B cell (primary cell): ENCODE results near the gene ADAMTS13. TPM values are rescaled to one million over a fixed set of nuclear protein-coding genes. Genes with fewer than 3 reads are reported as not detected.

Experiments used
- ATAC-seq: fragments of 200-7000 bp; cut with Tn5 transposase; one replicate; pipeline ENCODE4 v1.10.0; 2021; ENCODE audit warnings: low read depth, mild to moderate bottlenecking, moderate number of reproducible peaks, moderate library complexity
- CTCF ChIA-PET: fragments of 350-600 bp; sonication (Branson Sonifier 250); formaldehyde crosslinking; loops from one replicate; lab custom pipeline; 2021; ENCODE audit warnings: antibody characterized with exemption, inconsistent platforms; lab: Charles Lee
- POLR2A ChIA-PET: fragments of 350-600 bp; sonication (Branson Sonifier 250); formaldehyde crosslinking; loops from one replicate; lab custom pipeline; 2021; ENCODE audit warnings: antibody characterized with exemption; lab: Charles Lee
- DNase-seq: peaks from one replicate; pipeline ENCODE4 v3.0.0; 2013
- H2AFZ ChIP-seq: 2 replicates; pipeline ENCODE4 v1.6.1; 2012; ENCODE audit warnings: mild to moderate bottlenecking, low read depth, low read length; ENCODE audit not compliant: insufficient read depth, poor library complexity, severe bottlenecking
- H3K27ac ChIP-seq, 2 donors: 1 replicate in 1 of 2; 2 replicates in 1 of 2; pipeline ENCODE4 v1.5.1; 2012 to 2013; ENCODE audit warnings: low read length in 2 of 2, mild to moderate bottlenecking in 2 of 2, moderate library complexity in 1 of 2
- H3K27me3 ChIP-seq, 4 experiments: fragments of 200-600 bp in 1 of 4; sonication (generic) in 1 of 4; replicated peaks in 1 of 4; 1 replicate in 2 of 4; 2 replicates in 2 of 4; pipeline versions ENCODE4 v1.6.1 to v1.7.0; 2013 to 2016; ENCODE audit warnings: low read length in 3 of 4, mild to moderate bottlenecking in 2 of 4, mixed read lengths in 1 of 4, moderate library complexity in 1 of 4; ENCODE audit not compliant: insufficient read depth in 4 of 4, control insufficient read depth in 3 of 4; ENCODE audit errors: control extremely low read depth in 1 of 4
- H3K36me3 ChIP-seq, 2 experiments: replicated peaks in 1 of 2; 1 replicate in 1 of 2; 2 replicates in 1 of 2; pipeline versions ENCODE4 v1.6.1 to v1.7.1; 2013; ENCODE audit warnings: low read length in 1 of 2; ENCODE audit not compliant: insufficient read depth in 2 of 2, control insufficient read depth in 1 of 2; ENCODE audit errors: control extremely low read depth in 1 of 2, extremely low read depth in 1 of 2
- H3K4me1 ChIP-seq, 2 donors: fragments of 200-600 bp in 1 of 2; sonication (generic) in 1 of 2; 1 replicate in 1 of 2; 2 replicates in 1 of 2; pipeline versions ENCODE4 v1.5.1 to v1.6.1; 2013 to 2017; ENCODE audit warnings: low read length in 2 of 2; ENCODE audit not compliant: control insufficient read depth in 2 of 2, insufficient read depth in 2 of 2
- H3K4me2 ChIP-seq: replicated peaks from 2 replicates; pipeline ENCODE3; 2012; ENCODE audit warnings: mild to moderate bottlenecking, low read depth, low read length; ENCODE audit not compliant: poor library complexity, severe bottlenecking
- H3K4me3 ChIP-seq, 5 experiments: fragments of 200-600 bp in 1 of 5; sonication (generic) in 1 of 5; 1 replicate in 3 of 5; 2 replicates in 2 of 5; pipeline versions ENCODE4 v1.5.1 to v1.7.0; 2011 to 2016; ENCODE audit warnings: low read length in 4 of 5, mild to moderate bottlenecking in 4 of 5, low read depth in 2 of 5, control low read depth in 1 of 5, moderate library complexity in 1 of 5; ENCODE audit not compliant: insufficient read depth in 1 of 5; ENCODE audit errors: control extremely low read depth in 1 of 5, extremely low read depth in 1 of 5
- H3K79me2 ChIP-seq: fragments of 200-600 bp; sonication (generic); one replicate; pipeline ENCODE4 v1.6.0; 2016; ENCODE audit warnings: low read length; ENCODE audit not compliant: control insufficient read depth, insufficient read depth
- H3K9ac ChIP-seq: fragments of 200-600 bp; sonication (generic); 2 replicates; pipeline ENCODE4 v1.6.1; 2017; ENCODE audit warnings: mild to moderate bottlenecking, low read length, moderate library complexity
- H3K9me3 ChIP-seq, 3 donors: one replicate each; pipeline versions ENCODE4 v1.6.1 to v1.7.1; 2013; ENCODE audit warnings: low read length in 2 of 3; ENCODE audit not compliant: control insufficient read depth in 2 of 3, insufficient read depth in 1 of 3; ENCODE audit errors: control extremely low read depth in 1 of 3
- H4K20me1 ChIP-seq: 2 replicates; pipeline ENCODE4 v1.6.0; 2012; ENCODE audit warnings: mild to moderate bottlenecking, low read length; ENCODE audit not compliant: insufficient read depth, control insufficient read depth, poor library complexity, severe bottlenecking
- H3K27ac Mint-ChIP-seq: one replicate; pipeline ENCODE4 v1.8.0; 2021; ENCODE audit warnings: mixed read lengths
- H3K27me3 Mint-ChIP-seq: one replicate; pipeline ENCODE4 v1.8.0; 2021; ENCODE audit warnings: mixed read lengths
- H3K4me1 Mint-ChIP-seq: one replicate; pipeline ENCODE4 v1.8.0; 2021; ENCODE audit warnings: mixed read lengths
- H3K4me3 Mint-ChIP-seq: one replicate; pipeline ENCODE4 v1.8.0; 2021; ENCODE audit warnings: mixed read lengths
- H3K9me3 Mint-ChIP-seq: one replicate; pipeline ENCODE4 v1.8.0; 2022; ENCODE audit warnings: mixed read lengths; ENCODE audit not compliant: insufficient read depth
- EZH2 ChIP-seq: IDR thresholded peaks from 2 replicates; pipeline ENCODE4 v1.6.1; 2012; ENCODE audit warnings: borderline replicate concordance, low read depth, mild to moderate bottlenecking, moderate library complexity, low read length; ENCODE audit not compliant: insufficient read depth, poor library complexity, severe bottlenecking
- WGBS: methylation state at CpG from one replicate; pipeline ENCODE4 v1.1.5; 2013; ENCODE audit warnings: missing lambda C conversion rate; ENCODE audit not compliant: insufficient coverage; 5-methylcytosine and 5-hydroxymethylcytosine counted together
- intact Hi-C: fragments of 100-400 bp; cut with micrococcal nuclease; formaldehyde crosslinking; loops from one replicate; pipeline ENCODE4 v1.10.0; 2022
- polyA plus RNA-seq: library from polyadenylated mRNA; depleted of rRNA; stranded (reverse); fragments of >200 nt; gene quantifications from 2 replicates; pipeline ENCODE4 v1.2.3, GENCODE V29; 2012
- total RNA-seq, 2 donors: library from RNA; stranded (reverse); fragments of 120-200 nt in 1 of 2; gene quantifications; 1 replicate in 1 of 2; 2 replicates in 1 of 2; pipeline versions ENCODE4 v1.2.3 to v1.2.4, GENCODE V29; 2013 to 2022
- TF ChIP-seq, protein P1 (sequence below): fragments of 200-600 bp; IDR thresholded peaks from one replicate; pipeline ENCODE4 v1.8.0; 2022; ENCODE audit warnings: antibody characterized with exemption, mild to moderate bottlenecking

The ADAMTS13 gene
- total and polyA plus RNA-seq, 2 donors (not counting 1 experiment from before 2014, with no cell fraction given) = 2.5 to 5.7 TPM

DNA sequence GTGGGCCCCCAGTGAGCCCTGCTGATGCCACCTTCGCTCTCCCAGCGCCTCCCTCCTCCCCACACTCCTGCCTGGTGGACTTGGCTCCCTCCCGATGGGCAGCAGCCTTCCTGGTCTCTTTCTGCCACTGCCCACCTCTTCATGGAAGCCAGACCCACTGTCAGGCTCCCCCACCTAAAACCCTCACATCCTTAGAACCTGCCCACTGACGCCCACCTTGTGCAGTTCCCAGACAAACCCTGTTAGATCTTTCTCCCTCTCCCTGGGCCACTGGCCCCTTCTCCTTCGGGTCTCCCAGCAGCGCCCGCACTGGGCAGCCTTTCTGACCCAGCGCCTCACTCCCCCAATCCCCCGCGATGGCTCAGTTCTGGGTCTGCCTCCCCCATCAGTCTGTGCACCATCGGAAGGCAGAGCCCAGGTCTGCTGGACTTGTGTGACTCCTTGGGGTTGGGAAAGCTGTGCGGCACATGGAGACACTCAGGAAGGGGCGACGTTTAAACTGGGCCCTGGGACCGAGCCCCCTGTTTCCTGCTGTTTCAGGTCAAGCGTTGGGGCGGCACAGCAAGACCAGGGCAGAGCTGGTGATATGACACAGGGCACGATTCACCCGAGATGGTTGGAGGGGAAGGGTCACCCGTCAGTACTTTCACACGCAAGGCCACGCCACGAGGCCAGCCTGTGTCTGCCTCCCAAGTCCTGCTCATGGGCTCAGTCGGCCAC lies 85.2 kb downstream of the ADAMTS13 start:
- Mint-ChIP-seq H3K27me3 (peaks cover 15% of the 10 kb centered on the region), H3K4me1 (no peaks in the 10 kb centered on the region), H3K9me3 (peaks cover 2% of the 10 kb centered on the region), H3K4me3 (no peak overlapping the region), H3K27ac (no peak overlapping the region)
- Histone ChIP-seq H3K27ac (no peak overlapping the region), H3K79me2 (no peaks in the 10 kb centered on the region), H3K4me3 (no peak overlapping the region), H4K20me1 (no peaks in the 10 kb centered on the region), H3K9me3 (peaks cover 0 to 6% (median 2%) of the 10 kb centered on the region in 3 donors), H3K9ac (no peak overlapping the region), H3K4me2 (no peak overlapping the region), H3K4me1 (peaks cover 0 to 4% of the 10 kb centered on the region in 2 donors), H2AFZ (no peak overlapping the region), H3K27me3 (peaks cover 0 to 13% (median 1%) of the 10 kb centered on the region in 4 experiments), H3K36me3 (no peaks in the 10 kb centered on the region)
- DNase-seq (no peak), ATAC-seq (no peak)
- TF ChIP-seq, protein P1, sequence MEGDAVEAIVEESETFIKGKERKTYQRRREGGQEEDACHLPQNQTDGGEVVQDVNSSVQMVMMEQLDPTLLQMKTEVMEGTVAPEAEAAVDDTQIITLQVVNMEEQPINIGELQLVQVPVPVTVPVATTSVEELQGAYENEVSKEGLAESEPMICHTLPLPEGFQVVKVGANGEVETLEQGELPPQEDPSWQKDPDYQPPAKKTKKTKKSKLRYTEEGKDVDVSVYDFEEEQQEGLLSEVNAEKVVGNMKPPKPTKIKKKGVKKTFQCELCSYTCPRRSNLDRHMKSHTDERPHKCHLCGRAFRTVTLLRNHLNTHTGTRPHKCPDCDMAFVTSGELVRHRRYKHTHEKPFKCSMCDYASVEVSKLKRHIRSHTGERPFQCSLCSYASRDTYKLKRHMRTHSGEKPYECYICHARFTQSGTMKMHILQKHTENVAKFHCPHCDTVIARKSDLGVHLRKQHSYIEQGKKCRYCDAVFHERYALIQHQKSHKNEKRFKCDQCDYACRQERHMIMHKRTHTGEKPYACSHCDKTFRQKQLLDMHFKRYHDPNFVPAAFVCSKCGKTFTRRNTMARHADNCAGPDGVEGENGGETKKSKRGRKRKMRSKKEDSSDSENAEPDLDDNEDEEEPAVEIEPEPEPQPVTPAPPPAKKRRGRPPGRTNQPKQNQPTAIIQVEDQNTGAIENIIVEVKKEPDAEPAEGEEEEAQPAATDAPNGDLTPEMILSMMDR = no peak
- TF ChIP-seq EZH2 = no peak
- WGBS = 93% methylated on average over 21 of the region's 24 CpGs
- CTCF ChIA-PET = no interaction called here
- intact Hi-C loops = no loop called here
- POLR2A ChIA-PET = no interaction called here

DNA sequence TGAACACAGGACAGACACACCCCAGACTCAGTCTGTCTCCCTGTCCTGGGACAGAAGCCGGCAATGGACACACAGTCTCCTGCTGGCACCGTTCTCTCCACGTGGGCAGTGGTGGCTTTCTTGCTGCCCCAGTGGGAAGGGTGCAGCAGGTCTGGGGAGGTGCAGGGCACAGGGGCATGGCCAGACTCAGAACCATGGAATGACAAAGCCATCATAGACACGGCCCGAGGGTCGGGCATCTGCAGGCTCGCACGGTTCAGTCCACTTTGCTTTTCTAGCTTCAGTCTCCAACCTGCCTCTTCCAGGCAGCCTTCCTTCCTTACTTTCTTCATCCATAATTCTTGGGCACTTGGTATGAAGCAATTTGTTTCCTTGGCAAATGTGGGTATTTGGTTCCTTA lies 85.9 kb downstream of the ADAMTS13 start:
- H2AFZ ChIP-seq = no peak overlapping the region
- intact Hi-C loops = no loop called here
- CTCF ChIA-PET = no interaction called here
- peaks cover 0 to 4% of the 10 kb centered on the region in 2 donors for H3K4me1 ChIP-seq
- H3K27me3 ChIP-seq = peaks cover 0 to 13% (median 1%) of the 10 kb centered on the region in 4 experiments
- no peaks in the 10 kb centered on the region for H4K20me1 ChIP-seq
- no peak overlapping the region for H3K9ac ChIP-seq
- H3K79me2 ChIP-seq = no peaks in the 10 kb centered on the region
- H3K36me3 ChIP-seq = no peaks in the 10 kb centered on the region
- H3K27ac ChIP-seq = no peak overlapping the region
- POLR2A ChIA-PET = no interaction called here
- H3K4me3 Mint-ChIP-seq = no peak overlapping the region
- H3K27ac Mint-ChIP-seq = no peak overlapping the region
- no peak overlapping the region for H3K4me3 ChIP-seq
- DNase-seq = no peak
- no peaks in the 10 kb centered on the region for H3K4me1 Mint-ChIP-seq
- no peak overlapping the region for H3K4me2 ChIP-seq
- WGBS = 85% methylated on average over 7 of the region's 8 CpGs
- H3K9me3 ChIP-seq = peaks cover 0 to 8% (median 0%) of the 10 kb centered on the region in 3 donors
- no peak for TF ChIP-seq EZH2
- TF ChIP-seq, protein P1 = no peak
- H3K9me3 Mint-ChIP-seq = no peaks in the 10 kb centered on the region
- peaks cover 15% of the 10 kb centered on the region for H3K27me3 Mint-ChIP-seq
- no peak for ATAC-seq
